Omental fat pad (tissue), 4 donors: ENCODE measurements around the gene GMDS. TPM values are rescaled to one million over a fixed set of nuclear protein-coding genes. Genes with fewer than 3 reads are reported as not detected.
"Not testable (repeated sequence)": the region's sequence is repeated elsewhere in the genome, so short reads cannot be mapped to it uniquely, and the experiment has no call there.

ENCODE experiments used
- ATAC-seq: fragments of 150-250 bp; one replicate; pipeline ENCODE4 v1.9.1; 2016; ENCODE audit warnings: mild to moderate bottlenecking, moderate library complexity; ENCODE audit not compliant: low FRiP score
- DNase-seq: peaks from one replicate; pipeline ENCODE4 v3.0.0-alpha.2; 2019; ENCODE audit warnings: low spot score
- CTCF ChIP-seq, 3 donors: fragments of 450-650 bp; IDR thresholded peaks; one replicate each; pipeline ENCODE4 v1.5.1; 2016 to 2017; ENCODE audit warnings: antibody characterized with exemption in 3 of 3, mild to moderate bottlenecking in 3 of 3, moderate library complexity in 2 of 3
- total RNA-seq, 4 donors: library from RNA; depleted of rRNA; stranded (reverse); fragments of >200 nt; gene quantifications; one replicate each; pipeline ENCODE4 v1.1.0, GENCODE V29; 2016

The GMDS gene
- total RNA-seq, 4 donors from 2014 or later = 5.6 to 20.6 (median 10.7) TPM

- TF ChIP-seq CTCF (IDR thresholded peaks at IDR 0.05) = no peak
- DNase-seq (no peak), ATAC-seq (no peak)
These were observed 483.9 kb downstream of the GMDS start for GRCh38 chr6:1761477-1761877.

- DNase-seq = no peak
- no peak for ATAC-seq
- TF ChIP-seq CTCF (IDR thresholded peaks at IDR 0.05) = no peak
These were observed 484.5 kb downstream of the GMDS start for GRCh38 chr6:1760876-1761275.

- no peak for TF ChIP-seq CTCF (IDR thresholded peaks at IDR 0.05)
- ATAC-seq = no peak
- no peak for DNase-seq
These were observed 485.5 kb downstream of the GMDS start for GRCh38 chr6:1759870-1760269.

GRCh38 chr6:1758076-1758679 lies 487.2 kb downstream of the GMDS start:
- DNase-seq (no peak), ATAC-seq (no peak)
- TF ChIP-seq CTCF (IDR thresholded peaks at IDR 0.05) = no peak

- DNase-seq = no peak
- TF ChIP-seq CTCF (IDR thresholded peaks at IDR 0.05) = no peak
- ATAC-seq = no peak
These were observed 488.3 kb downstream of the GMDS start for GRCh38 chr6:1757131-1757530.

- no peak for ATAC-seq
- no peak for DNase-seq
- TF ChIP-seq CTCF (IDR thresholded peaks at IDR 0.05) = no peak
These were observed 488.8 kb downstream of the GMDS start for GRCh38 chr6:1756472-1757129.

- not testable (repeated sequence) for ATAC-seq, DNase-seq
These were observed 494.3 kb downstream of the GMDS start for GRCh38 chr6:1751063-1751462.
